ENCODE data around the gene TCF7.

The TCF7 gene

GRCh38 chr5:134119720-134120119 lies 5.2 kb downstream of the TCF7 start:
- DNase-seq = no peak

GRCh38 chr5:134120386-134121138 lies 6.1 kb downstream of the TCF7 start:
- no peak for TF ChIP-seq CTCF (IDR thresholded peaks at IDR 0.05; ENCODE audit: low read depth, low read length)
- no peak overlapping the region for H3K4me3 ChIP-seq (ENCODE audit: low read depth, low read length)
- no peak for DNase-seq
- peaks cover 6% of the 10 kb centered on the region; the same call in 1 of the 2 replicates for H3K36me3 ChIP-seq
- H3K9me3 ChIP-seq = no peaks in the 10 kb centered on the region
- no peaks in the 10 kb centered on the region for H3K27me3 ChIP-seq
- H3K4me1 ChIP-seq = peaks cover 17% of the 10 kb centered on the region

More at GRCh38 chr5:134119720-134120119, 5.2 kb downstream of the TCF7 start:
- no peak for TF ChIP-seq CTCF (IDR thresholded peaks at IDR 0.05; ENCODE audit: low read depth, low read length)
- Histone ChIP-seq H3K9me3 (no peaks in the 10 kb centered on the region), H3K36me3 (peaks cover 6% of the 10 kb centered on the region; the same call in 1 of the 2 replicates), H3K4me1 (peaks cover 8% of the 10 kb centered on the region), H3K27me3 (no peaks in the 10 kb centered on the region), H3K4me3 (ENCODE audit: low read depth, low read length) (no peak overlapping the region)

DNA sequence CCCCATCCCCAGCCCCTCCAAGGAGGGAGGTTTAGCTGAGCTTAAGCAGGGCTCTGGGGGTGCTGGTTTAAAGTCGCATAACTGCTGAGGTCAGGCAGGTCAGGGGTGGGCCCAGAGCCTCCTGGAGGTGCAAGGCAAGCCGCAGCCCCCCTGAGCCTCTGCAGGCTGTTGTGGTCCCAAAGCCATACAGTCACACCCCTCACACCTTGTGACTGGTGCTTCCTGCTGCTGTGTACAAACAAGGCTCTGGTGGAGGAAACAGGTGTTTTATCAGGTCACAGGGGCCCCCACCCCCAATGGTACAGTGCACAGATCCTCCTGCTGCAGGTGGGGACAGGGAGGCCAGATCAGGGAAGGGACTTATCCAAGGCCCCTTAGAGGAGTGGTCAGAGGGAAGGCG lies 8.0 kb downstream of the TCF7 start:
- Histone ChIP-seq H3K4me1 (peaks cover 18% of the 10 kb centered on the region), H3K4me3 (ENCODE audit: low read depth, low read length) (no peak overlapping the region), H3K9me3 (no peaks in the 10 kb centered on the region), H3K27me3 (no peaks in the 10 kb centered on the region), H3K36me3 (peaks cover 10% of the 10 kb centered on the region; the same call in 1 of the 2 replicates)
- no peak for DNase-seq
- TF ChIP-seq CTCF (IDR thresholded peaks at IDR 0.05; ENCODE audit: low read depth, low read length) = no peak

GRCh38 chr5:134123360-134123759 lies 8.9 kb downstream of the TCF7 start:
- no peaks in the 10 kb centered on the region for H3K27me3 ChIP-seq

DNA sequence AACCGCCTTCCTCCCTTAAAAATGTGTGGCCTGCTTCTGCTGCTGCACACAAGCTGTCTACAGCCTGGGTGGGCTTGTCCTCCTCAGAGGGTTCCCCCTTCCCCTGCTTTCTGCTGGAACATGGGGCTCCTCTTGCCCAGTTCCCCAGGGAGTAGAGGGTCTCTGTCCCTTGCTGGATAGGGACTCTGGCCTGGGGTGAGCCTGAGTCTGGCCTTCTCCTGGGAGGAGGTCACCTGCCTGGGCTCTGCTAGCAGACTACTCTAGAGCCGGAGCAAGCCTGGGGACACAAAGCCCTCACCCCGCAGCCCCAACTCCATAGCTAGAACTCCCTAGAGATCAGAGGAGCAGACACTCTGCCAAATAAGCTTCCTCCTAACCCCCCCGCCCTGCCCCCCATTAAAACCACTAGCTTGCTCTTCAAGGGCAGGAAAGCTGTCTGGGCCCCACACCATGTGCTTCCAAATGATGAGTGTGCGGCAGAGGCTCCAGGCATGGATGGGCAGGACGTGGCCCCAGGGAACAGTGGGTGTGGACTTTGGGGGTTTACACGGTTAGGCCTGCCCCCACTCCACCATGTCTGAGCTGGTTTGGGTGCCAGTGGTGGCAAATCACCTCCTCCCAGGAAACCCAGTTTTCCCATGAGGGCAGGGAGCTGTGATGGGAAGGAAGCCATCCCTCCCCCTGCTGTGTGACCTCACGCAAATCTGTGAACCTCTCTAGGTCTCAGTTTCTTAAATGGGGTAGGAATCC lies 10.0 kb downstream of the TCF7 start:
- Histone ChIP-seq H3K4me1 (peaks cover 20% of the 10 kb centered on the region), H3K27me3 (no peaks in the 10 kb centered on the region), H3K9me3 (no peaks in the 10 kb centered on the region), H3K4me3 (ENCODE audit: low read depth, low read length) (no peak overlapping the region), H3K36me3 (peaks cover 15% of the 10 kb centered on the region)
- DNase-seq = no peak
- TF ChIP-seq CTCF (IDR thresholded peaks at IDR 0.05; ENCODE audit: low read depth, low read length) = no peak

More at GRCh38 chr5:134123360-134123759, 8.9 kb downstream of the TCF7 start:
- DNase-seq = no peak
- Histone ChIP-seq H3K4me1 (peaks cover 18% of the 10 kb centered on the region), H3K36me3 (peaks cover 10% of the 10 kb centered on the region; the same call in 1 of the 2 replicates), H3K9me3 (no peaks in the 10 kb centered on the region), H3K4me3 (ENCODE audit: low read depth, low read length) (no peak overlapping the region)
- no peak for TF ChIP-seq CTCF (IDR thresholded peaks at IDR 0.05; ENCODE audit: low read depth, low read length)
